ENCODE results near the gene FKBP5.
"Not testable (repeated sequence)": the region's sequence is repeated elsewhere in the genome, so short reads cannot be mapped to it uniquely, and the experiment has no call there.

The FKBP5 gene

GRCh38 chr6:35544769-35545361 lies 143.8 kb downstream of the FKBP5 start:
- no peak for DNase-seq (ENCODE audit: low spot score in 2 of 2)
- H3K4me1 Mint-ChIP-seq, result no peaks in the 10 kb centered on the region
- peaks cover 6% of the 10 kb centered on the region for H3K9me3 Mint-ChIP-seq
- peaks cover 9% of the 10 kb centered on the region for H3K27me3 Mint-ChIP-seq
- H3K36me3 Mint-ChIP-seq, result peaks cover 4% of the 10 kb centered on the region
- H3K27ac Mint-ChIP-seq, result no peak overlapping the region
- H3K4me3 Mint-ChIP-seq, result no peak overlapping the region
- no peak for ATAC-seq (ENCODE audit: low read depth)

- Mint-ChIP-seq H3K27ac (no peak overlapping the region), H3K4me1 (no peaks in the 10 kb centered on the region), H3K27me3 (peaks cover 9% of the 10 kb centered on the region), H3K4me3 (no peak overlapping the region), H3K36me3 (peaks cover 2% of the 10 kb centered on the region), H3K9me3 (peaks cover 4% of the 10 kb centered on the region)
- ATAC-seq (ENCODE audit: low read depth) (no peak), DNase-seq (ENCODE audit: low spot score in 2 of 2) (no peak)
Observed at GRCh38 chr6:35543459-35544193, 145.1 kb downstream of the FKBP5 start.

- Mint-ChIP-seq H3K4me1 (no peaks in the 10 kb centered on the region), H3K9me3 (peaks cover 4% of the 10 kb centered on the region), H3K4me3 (no peak overlapping the region), H3K27me3 (peaks cover 2% of the 10 kb centered on the region), H3K27ac (no peak overlapping the region), H3K36me3 (peaks cover 2% of the 10 kb centered on the region)
- ATAC-seq (ENCODE audit: low read depth) (no peak), DNase-seq (ENCODE audit: low spot score in 2 of 2) (no peak)
Observed at GRCh38 chr6:35541836-35542235, 146.9 kb downstream of the FKBP5 start.

- H3K36me3 Mint-ChIP-seq, result peaks cover 2% of the 10 kb centered on the region
- H3K4me1 Mint-ChIP-seq, result peaks cover 3% of the 10 kb centered on the region
- H3K4me3 Mint-ChIP-seq, result no peak overlapping the region
- no peak overlapping the region for H3K27ac Mint-ChIP-seq
- no peak for ATAC-seq (ENCODE audit: low read depth)
- H3K9me3 Mint-ChIP-seq, result peaks cover 4% of the 10 kb centered on the region
- peaks cover 7% of the 10 kb centered on the region for H3K27me3 Mint-ChIP-seq
- DNase-seq (ENCODE audit: low spot score in 2 of 2), result no peak
Observed at GRCh38 chr6:35539223-35539622, 149.5 kb downstream of the FKBP5 start.

- not testable (repeated sequence) for H3K27ac Mint-ChIP-seq; H3K36me3 Mint-ChIP-seq; ATAC-seq (ENCODE audit: low read depth); DNase-seq (ENCODE audit: low spot score in 2 of 2); H3K4me1 Mint-ChIP-seq; H3K9me3 Mint-ChIP-seq; H3K4me3 Mint-ChIP-seq
- H3K27me3 Mint-ChIP-seq, result peaks cover 16% of the 10 kb centered on the region
Observed at GRCh38 chr6:35535847-35536246, 152.9 kb downstream of the FKBP5 start.

GRCh38 chr6:35534407-35535170 lies 154.1 kb downstream of the FKBP5 start:
- no peak overlapping the region for H3K27ac Mint-ChIP-seq
- no peak for DNase-seq (ENCODE audit: low spot score in 2 of 2)
- H3K9me3 Mint-ChIP-seq, result no peaks in the 10 kb centered on the region
- H3K27me3 Mint-ChIP-seq, result peaks cover 16% of the 10 kb centered on the region
- H3K4me3 Mint-ChIP-seq, result no peak overlapping the region
- no peaks in the 10 kb centered on the region for H3K36me3 Mint-ChIP-seq
- H3K4me1 Mint-ChIP-seq, result peaks cover 3% of the 10 kb centered on the region
- ATAC-seq (ENCODE audit: low read depth), result no peak

GRCh38 chr6:35533981-35534380 lies 154.7 kb downstream of the FKBP5 start:
- Mint-ChIP-seq H3K27ac (no peak overlapping the region), H3K9me3 (no peaks in the 10 kb centered on the region), H3K27me3 (peaks cover 16% of the 10 kb centered on the region), H3K4me3 (no peak overlapping the region), H3K36me3 (no peaks in the 10 kb centered on the region), H3K4me1 (peaks cover 3% of the 10 kb centered on the region)
- ATAC-seq (ENCODE audit: low read depth) (no peak), DNase-seq (ENCODE audit: low spot score in 2 of 2) (no peak)

GRCh38 chr6:35532126-35532525 lies 156.6 kb downstream of the FKBP5 start:
- ATAC-seq (ENCODE audit: low read depth) (no peak), DNase-seq (ENCODE audit: low spot score in 2 of 2) (no peak)
- Mint-ChIP-seq H3K4me3 (no peak overlapping the region), H3K36me3 (no peaks in the 10 kb centered on the region), H3K27me3 (peaks cover 16% of the 10 kb centered on the region), H3K9me3 (no peaks in the 10 kb centered on the region), H3K4me1 (peaks cover 3% of the 10 kb centered on the region), H3K27ac (no peak overlapping the region)

GRCh38 chr6:35524380-35525020 lies 164.2 kb downstream of the FKBP5 start:
- H3K9me3 Mint-ChIP-seq, result no peaks in the 10 kb centered on the region
- DNase-seq (ENCODE audit: low spot score in 2 of 2), result no peak
- H3K4me3 Mint-ChIP-seq, result no peak overlapping the region
- H3K27ac Mint-ChIP-seq, result no peak overlapping the region
- no peak for ATAC-seq (ENCODE audit: low read depth)
- H3K36me3 Mint-ChIP-seq, result no peaks in the 10 kb centered on the region
- no peaks in the 10 kb centered on the region for H3K27me3 Mint-ChIP-seq
- no peaks in the 10 kb centered on the region for H3K4me1 Mint-ChIP-seq
